Central memory CD8-positive, alpha-beta T cell (primary cell): ENCODE data around the gene USP40.

ENCODE experiments used
- ATAC-seq: fragments of 150-1000 bp; cut with Tn5 transposase; replicated peaks from 2 replicates; pipeline ENCODE4 v1.10.0; 2022; ENCODE audit warnings: mild to moderate bottlenecking, moderate FRiP score, moderate number of reproducible peaks; ENCODE audit not compliant: poor library complexity, severe bottlenecking; ENCODE audit errors: extremely low read depth
- DNase-seq, 2 donors: peaks; one replicate each; pipeline ENCODE4 v3.0.0; 2021; ENCODE audit warnings: low spot score in 2 of 2
- H3K27ac Mint-ChIP-seq: one replicate; pipeline ENCODE4 v1.8.0; 2022; ENCODE audit warnings: low read depth, mild to moderate bottlenecking, moderate library complexity, mixed read lengths
- H3K27me3 Mint-ChIP-seq: one replicate; pipeline ENCODE4 v1.8.0; 2022; ENCODE audit warnings: mixed read lengths
- H3K36me3 Mint-ChIP-seq: one replicate; pipeline ENCODE4 v1.8.0; 2022; ENCODE audit warnings: mild to moderate bottlenecking, moderate library complexity, mixed read lengths; ENCODE audit not compliant: insufficient read depth
- H3K4me1 Mint-ChIP-seq: one replicate; pipeline ENCODE4 v1.8.0; 2022; ENCODE audit warnings: mixed read lengths
- H3K4me3 Mint-ChIP-seq: one replicate; pipeline ENCODE4 v1.8.0; 2022; ENCODE audit warnings: mild to moderate bottlenecking, moderate library complexity, mixed read lengths
- H3K9me3 Mint-ChIP-seq: one replicate; pipeline ENCODE4 v1.8.0; 2022; ENCODE audit warnings: mixed read lengths

The USP40 gene

DNA sequence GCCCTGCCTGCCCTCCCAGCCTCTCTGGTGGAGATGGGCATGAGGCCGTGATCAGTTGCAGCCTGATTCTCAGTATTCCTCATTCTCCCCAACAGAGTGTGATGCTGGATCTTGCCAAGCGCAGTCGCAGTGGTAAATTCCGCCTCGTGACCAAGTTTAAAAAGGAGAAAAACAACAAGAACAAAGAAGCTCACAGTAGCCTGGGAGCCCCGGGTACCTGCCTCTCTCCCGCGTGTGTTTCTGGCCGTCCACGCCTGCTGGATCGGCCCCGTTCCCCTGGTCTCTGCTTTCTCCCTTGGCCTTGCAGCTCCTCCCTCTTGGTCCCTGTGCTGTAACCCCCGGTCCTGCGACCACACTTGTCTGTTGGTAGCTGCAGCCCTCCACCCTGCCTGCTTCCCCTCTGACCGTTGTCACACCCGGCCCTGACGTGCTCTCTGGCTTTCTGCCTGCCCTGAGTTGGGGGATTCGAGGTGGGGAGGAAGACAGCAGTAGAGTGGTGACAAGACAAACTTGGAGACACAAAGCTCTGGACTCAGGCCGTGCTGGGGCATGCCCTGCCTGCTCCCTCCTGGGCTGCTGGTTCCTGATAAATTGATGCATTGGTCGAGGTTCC is 99.5 kb downstream of the USP40 start:
- Mint-ChIP-seq H3K9me3 (no peaks in the 10 kb centered on the region), H3K4me1 (peaks cover 1% of the 10 kb centered on the region), H3K27me3 (no peaks in the 10 kb centered on the region), H3K4me3 (no peak overlapping the region), H3K27ac (no peak overlapping the region), H3K36me3 (peaks cover 35% of the 10 kb centered on the region)
- DNase-seq = no peak
- ATAC-seq = no peak

DNA sequence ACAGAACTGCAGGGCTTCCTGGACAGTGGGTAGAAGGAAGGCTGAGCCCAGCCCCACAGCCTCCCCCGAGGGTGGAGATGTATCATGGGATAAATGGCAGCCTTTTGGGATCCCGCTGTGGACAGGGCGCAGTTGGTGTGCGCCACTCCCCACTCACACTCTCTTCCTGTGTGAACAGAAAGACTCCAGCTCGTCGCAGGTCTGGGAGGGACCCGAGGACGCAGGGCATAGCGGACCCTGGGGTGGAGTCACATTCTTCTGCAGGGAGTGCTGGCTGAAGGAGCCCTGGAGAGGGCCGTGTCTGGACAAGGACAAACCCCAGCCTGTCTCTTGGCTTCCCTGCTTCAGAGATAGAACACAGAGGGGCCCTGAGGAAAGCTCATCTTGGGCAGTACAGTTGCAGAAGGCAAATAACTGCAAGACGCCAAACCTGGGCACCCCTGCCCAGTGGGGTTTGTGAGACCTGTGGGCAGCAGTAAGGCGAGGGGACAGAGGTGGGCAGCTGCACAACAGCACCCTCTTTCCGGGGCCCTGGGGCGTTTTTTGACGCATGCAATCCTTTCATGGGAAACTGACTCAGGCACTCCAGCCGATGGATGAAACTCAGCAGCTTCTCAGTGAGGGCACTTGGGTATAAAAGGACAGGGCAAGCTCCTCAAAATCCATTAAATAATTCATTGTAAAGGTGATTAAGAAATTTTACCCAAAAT is 101.9 kb downstream of the USP40 start:
- H3K9me3 Mint-ChIP-seq = no peaks in the 10 kb centered on the region
- no peak for ATAC-seq
- peaks cover 6% of the 10 kb centered on the region for H3K4me1 Mint-ChIP-seq
- peaks cover 46% of the 10 kb centered on the region for H3K36me3 Mint-ChIP-seq
- no peak overlapping the region for H3K27ac Mint-ChIP-seq
- H3K27me3 Mint-ChIP-seq = no peaks in the 10 kb centered on the region
- H3K4me3 Mint-ChIP-seq = no peak overlapping the region
- no peak for DNase-seq

DNA sequence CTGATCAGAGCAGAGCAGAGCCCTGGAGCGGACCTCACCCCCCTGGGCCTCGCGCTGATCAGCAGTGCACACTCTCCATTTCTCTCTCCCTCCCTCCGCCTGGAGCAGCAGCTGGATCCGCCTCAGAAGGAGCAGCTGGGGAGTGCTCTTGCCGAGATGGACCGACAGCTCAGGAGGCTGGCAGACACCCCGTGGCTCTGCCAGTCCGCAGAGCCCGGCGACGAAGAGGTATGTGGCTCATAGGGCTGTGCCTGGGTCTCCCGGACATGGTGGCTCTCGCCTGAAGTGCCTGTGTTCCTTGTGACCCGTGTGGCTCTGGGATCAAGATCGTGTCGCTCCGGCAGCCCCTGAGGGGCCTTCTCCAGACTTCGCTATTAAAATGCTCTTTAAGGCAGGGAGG is 102.5 kb downstream of the USP40 start:
- Mint-ChIP-seq H3K27me3 (no peaks in the 10 kb centered on the region), H3K27ac (no peak overlapping the region), H3K4me3 (no peak overlapping the region), H3K9me3 (no peaks in the 10 kb centered on the region), H3K36me3 (peaks cover 50% of the 10 kb centered on the region), H3K4me1 (peaks cover 6% of the 10 kb centered on the region)
- ATAC-seq (no peak), DNase-seq (no peak)

DNA sequence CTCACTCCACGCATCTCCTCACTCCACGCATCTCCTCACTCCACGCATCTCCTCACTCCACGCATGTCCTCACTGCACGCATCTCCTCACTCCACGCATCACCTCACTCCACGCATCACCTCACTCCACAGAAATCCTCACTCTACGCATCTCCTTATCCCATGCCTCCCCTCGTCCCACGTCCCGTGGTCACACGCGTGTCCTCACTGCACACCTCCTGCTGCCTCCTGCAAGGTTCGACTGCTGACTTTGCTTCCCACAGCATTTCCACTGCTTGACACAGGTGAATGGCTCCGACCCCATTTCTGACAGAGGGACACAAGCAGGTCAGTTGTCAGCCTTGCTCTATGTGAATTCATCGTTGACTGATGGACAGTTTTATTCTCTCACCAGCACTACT is 103.0 kb downstream of the USP40 start:
- ATAC-seq = no peak
- Mint-ChIP-seq H3K4me3 (no peak overlapping the region), H3K4me1 (peaks cover 6% of the 10 kb centered on the region), H3K27me3 (no peaks in the 10 kb centered on the region), H3K27ac (no peak overlapping the region), H3K9me3 (no peaks in the 10 kb centered on the region), H3K36me3 (peaks cover 52% of the 10 kb centered on the region)
- no peak for DNase-seq

DNA sequence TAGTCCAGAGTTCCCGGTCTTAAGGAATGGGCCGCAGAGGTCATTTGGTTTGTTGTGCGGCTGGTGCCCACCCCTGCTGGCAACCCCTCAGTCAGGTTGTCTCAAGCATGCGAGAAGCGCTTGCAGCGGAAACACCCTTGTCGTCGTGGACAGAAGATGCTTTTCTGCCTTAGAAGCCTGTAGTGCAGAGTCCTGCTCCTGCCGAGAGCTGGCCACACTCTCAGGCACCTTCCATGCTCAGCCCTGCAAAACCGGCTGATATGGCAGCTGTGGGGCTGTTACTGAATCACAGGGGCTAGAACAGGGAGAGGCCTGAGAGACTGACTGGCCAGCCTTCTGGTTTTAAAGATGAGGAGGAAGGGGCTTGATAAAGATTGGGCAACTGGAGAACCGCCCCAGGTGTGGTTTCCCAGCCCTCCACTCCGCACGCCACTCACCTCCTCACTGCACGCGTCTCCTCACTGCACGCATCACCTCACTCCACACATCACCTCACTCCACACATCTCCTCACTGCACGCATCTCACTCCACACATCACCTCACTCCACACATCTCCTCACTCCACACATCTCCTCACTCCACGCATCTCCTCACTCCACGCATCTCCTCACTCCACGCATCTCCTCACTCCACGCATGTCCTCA is 103.6 kb downstream of the USP40 start:
- Mint-ChIP-seq H3K27me3 (no peaks in the 10 kb centered on the region), H3K4me1 (peaks cover 6% of the 10 kb centered on the region), H3K4me3 (no peak overlapping the region), H3K36me3 (peaks cover 56% of the 10 kb centered on the region), H3K27ac (peak overlapping the region; percentile 32), H3K9me3 (no peaks in the 10 kb centered on the region)
- DNase-seq = no peak
- ATAC-seq = no peak

DNA sequence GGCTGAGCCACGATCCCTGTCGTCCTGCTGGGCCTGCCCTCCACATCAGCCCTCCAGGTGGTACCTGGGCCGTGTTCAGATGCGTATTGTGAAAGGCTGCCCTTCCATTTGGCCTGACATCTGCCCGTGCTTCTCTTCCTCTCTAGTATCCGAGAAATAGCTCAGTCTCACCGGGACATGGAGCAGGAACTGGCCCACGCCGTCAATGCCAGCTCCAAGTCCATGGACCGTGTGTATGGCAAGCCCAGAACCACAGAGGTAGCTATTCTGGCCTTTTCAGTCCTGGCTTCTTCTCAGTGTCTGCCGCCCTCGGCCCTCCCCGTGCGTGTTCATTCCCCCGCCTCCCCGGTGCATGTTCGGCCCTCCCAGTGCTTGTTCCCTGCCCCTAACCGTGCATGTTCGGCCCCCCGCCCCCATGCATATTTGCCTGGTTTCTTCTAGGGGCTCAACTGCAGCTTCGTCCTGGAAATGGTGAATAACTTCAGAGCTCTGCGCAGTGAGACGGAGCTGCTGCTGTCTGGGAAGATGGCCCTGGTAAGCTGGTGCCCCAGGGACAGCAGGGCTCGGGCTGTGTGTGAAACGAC is 104.3 kb downstream of the USP40 start:
- Mint-ChIP-seq H3K9me3 (no peaks in the 10 kb centered on the region), H3K36me3 (peaks cover 55% of the 10 kb centered on the region)

DNA sequence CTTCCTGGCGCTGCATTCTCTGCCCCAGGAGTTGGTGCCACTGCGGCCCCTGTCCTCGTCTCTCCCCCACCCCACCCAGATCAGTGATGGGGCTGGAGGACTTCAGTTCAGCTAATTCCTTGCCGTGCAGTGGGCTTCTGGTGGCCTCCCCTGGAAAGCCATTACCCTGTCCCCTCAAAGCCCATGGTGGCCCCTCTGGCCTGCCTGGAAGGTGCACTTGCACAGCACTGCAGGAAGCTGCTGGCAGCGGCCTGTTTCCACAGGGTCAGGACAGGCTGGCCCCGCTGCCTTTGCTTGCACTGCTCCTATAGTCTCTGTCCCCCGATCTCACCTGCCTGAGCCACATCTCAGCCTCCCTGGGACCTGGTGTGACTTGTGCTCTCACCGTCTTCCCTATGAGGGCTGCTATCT is 105.1 kb downstream of the USP40 start:
- Mint-ChIP-seq H3K9me3 (no peaks in the 10 kb centered on the region), H3K36me3 (peaks cover 54% of the 10 kb centered on the region), H3K4me3 (no peak overlapping the region), H3K4me1 (peaks cover 6% of the 10 kb centered on the region), H3K27me3 (no peaks in the 10 kb centered on the region), H3K27ac (peak overlapping the region; percentile 32)
- ATAC-seq (no peak), DNase-seq (no peak)

More for the DNA sequence above, 104.3 kb downstream of the USP40 start:
- Mint-ChIP-seq H3K27ac (peak overlapping the region; percentile 32), H3K4me3 (no peak overlapping the region), H3K4me1 (peaks cover 6% of the 10 kb centered on the region), H3K27me3 (no peaks in the 10 kb centered on the region)
- ATAC-seq (no peak), DNase-seq (no peak)

DNA sequence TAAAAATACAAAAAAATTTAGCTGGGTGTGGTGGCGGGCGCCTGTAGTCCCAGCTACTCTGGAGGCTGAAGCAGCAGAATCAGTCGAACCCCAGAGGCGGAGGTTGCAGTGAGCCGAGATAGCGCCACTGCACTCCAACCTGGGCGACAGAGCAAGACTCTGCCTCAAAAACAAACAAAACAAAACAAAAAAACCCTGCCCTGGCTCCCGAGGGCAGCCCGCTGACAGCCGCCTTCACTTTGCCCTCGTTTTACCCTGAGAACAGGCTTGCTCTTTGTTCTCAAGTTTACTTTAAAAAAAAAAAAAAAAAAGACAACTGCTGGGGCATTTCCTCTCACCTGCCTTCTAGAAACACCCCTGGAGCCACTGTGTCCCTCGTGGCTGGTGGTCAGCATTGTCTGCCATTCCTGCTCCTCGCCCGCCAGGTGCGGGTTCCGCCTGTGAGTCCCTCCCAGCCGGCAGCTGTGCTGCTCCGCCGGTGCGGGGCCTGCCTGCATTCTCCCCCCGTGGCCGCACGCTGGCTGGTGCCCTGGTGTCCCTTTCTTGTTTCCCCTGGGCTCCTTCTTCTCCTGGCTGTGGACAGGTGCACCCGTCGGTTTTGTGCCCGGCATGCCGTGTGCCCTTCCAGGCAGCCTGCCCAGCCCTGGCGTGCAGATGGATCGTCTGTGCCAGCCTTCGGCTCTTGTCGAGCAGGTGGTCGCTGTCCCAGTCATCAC is 105.7 kb downstream of the USP40 start:
- no peak for ATAC-seq
- no peak for DNase-seq
- H3K27me3 Mint-ChIP-seq = no peaks in the 10 kb centered on the region
- peaks cover 55% of the 10 kb centered on the region for H3K36me3 Mint-ChIP-seq
- peak overlapping the region; percentile 32 for H3K27ac Mint-ChIP-seq
- H3K4me3 Mint-ChIP-seq = no peak overlapping the region
- H3K4me1 Mint-ChIP-seq = peaks cover 6% of the 10 kb centered on the region
- no peaks in the 10 kb centered on the region for H3K9me3 Mint-ChIP-seq

DNA sequence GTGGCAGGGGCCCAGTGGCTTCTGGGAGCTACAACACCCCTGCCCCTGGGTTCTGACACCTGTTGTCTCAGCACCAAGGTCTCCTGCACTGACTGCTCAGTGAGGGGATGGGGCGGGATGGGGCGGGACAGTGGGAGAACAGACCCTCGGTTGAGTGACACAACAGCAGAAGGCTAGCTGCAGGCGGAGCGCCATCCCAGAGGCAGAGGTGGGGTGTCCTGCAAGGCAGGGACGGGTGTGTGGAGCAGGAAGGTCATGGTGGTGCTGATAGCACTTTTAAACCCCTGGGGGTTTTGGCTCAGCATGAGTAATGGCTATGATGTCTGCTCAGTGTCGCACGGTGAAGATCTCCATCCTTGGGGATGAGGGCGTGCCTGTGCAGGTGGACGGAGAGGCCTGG is 107.2 kb downstream of the USP40 start:
- peaks cover 58% of the 10 kb centered on the region for H3K36me3 Mint-ChIP-seq
- no peaks in the 10 kb centered on the region for H3K9me3 Mint-ChIP-seq
- H3K4me1 Mint-ChIP-seq = peaks cover 6% of the 10 kb centered on the region
- H3K27me3 Mint-ChIP-seq = no peaks in the 10 kb centered on the region
- H3K4me3 Mint-ChIP-seq = no peak overlapping the region
- no peak for ATAC-seq
- H3K27ac Mint-ChIP-seq = no peak overlapping the region
- DNase-seq = no peak

DNA sequence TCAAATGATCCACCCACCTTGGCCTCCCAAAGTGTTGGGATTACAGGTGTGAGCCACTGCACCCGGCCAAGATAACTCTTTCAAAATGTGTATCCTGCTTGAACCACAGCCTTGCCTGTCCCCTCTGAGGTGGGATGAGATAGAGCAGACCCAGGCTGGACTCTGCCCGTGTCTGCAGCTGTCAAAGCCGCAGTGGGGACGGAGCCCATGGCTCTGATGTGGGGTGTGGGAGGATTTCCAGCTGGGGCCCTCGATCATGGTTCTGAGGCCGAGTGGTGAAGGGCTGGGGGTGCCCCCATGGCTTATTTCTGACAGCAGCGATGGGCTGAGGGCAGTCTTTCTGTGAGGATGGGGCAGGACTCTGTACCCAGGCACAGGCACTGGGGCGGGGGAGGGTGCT is 107.8 kb downstream of the USP40 start:
- H3K9me3 Mint-ChIP-seq = no peaks in the 10 kb centered on the region
- H3K4me1 Mint-ChIP-seq = peaks cover 6% of the 10 kb centered on the region
- no peaks in the 10 kb centered on the region for H3K27me3 Mint-ChIP-seq
- DNase-seq (no peak), ATAC-seq (no peak)
- H3K27ac Mint-ChIP-seq = no peak overlapping the region
- no peak overlapping the region for H3K4me3 Mint-ChIP-seq
- peaks cover 58% of the 10 kb centered on the region for H3K36me3 Mint-ChIP-seq

DNA sequence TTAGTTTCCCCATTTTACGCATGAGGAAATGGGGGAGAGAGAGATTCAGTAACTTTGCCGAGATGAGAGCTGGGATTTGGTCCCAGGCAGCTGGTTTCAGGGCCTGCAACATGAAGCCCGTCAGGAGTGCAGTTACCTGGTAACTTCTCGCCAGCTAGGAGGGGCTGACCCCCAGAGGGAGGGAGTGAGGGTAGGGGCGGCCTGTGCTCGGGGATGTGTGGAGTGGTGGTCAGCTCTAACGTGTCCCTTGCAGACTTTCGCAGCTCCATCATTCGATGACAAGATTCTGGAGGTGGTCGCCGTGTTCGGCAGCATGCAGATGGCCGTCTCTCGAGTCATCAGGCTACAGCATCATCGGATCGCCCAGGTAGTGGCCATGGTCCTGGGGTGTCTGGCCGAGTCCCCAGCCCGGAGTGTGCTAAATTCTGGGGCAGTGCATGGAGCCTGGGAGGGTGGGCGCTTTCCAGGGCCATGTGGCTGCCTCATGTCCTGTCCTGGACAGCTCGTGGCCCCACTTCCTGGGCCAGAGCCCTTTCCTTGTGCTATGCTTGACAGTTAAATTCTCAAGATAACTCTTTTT is 108.5 kb downstream of the USP40 start:
- no peak for DNase-seq
- ATAC-seq = no peak
- Mint-ChIP-seq H3K36me3 (peaks cover 57% of the 10 kb centered on the region), H3K27me3 (no peaks in the 10 kb centered on the region), H3K27ac (no peak overlapping the region), H3K4me1 (peaks cover 6% of the 10 kb centered on the region), H3K9me3 (no peaks in the 10 kb centered on the region), H3K4me3 (no peak overlapping the region)

DNA sequence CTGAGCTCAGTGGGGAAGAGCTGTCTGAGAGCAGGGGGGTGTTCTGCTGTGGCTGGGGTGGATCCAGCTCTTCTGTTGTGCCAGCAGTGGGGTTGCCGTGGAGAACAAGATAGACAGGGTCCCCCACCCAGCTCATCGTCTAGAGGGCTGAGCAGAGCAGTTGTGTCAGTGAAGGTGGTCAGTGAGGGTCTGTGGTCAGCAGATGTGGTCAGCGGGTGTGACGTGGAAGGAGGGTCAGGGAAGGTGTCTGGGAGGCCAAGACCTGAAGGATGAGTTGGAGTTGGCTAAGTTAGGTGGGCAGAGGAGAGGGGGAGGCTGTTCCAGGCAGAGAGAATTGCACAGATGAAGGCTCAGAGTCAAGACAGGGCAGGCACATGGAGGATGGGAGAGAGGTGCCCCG is 109.2 kb downstream of the USP40 start:
- no peaks in the 10 kb centered on the region for H3K9me3 Mint-ChIP-seq
- H3K27me3 Mint-ChIP-seq = no peaks in the 10 kb centered on the region
- H3K36me3 Mint-ChIP-seq = peaks cover 55% of the 10 kb centered on the region
- DNase-seq = no peak
- no peak for ATAC-seq
- H3K4me1 Mint-ChIP-seq = peaks cover 6% of the 10 kb centered on the region
- H3K27ac Mint-ChIP-seq = no peak overlapping the region
- no peak overlapping the region for H3K4me3 Mint-ChIP-seq
